Aorta (tissue), 5 donors: ENCODE measurements around the gene VAV3. TPM values are rescaled to one million over a fixed set of nuclear protein-coding genes. Genes with fewer than 3 reads are reported as not detected.
"Not testable (repeated sequence)": the region's sequence is repeated elsewhere in the genome, so short reads cannot be mapped to it uniquely, and the experiment has no call there.

Experiments used
- ATAC-seq: fragments of 200-7000 bp; cut with Tn5 transposase; one replicate; pipeline ENCODE4 v1.9.1; 2022; ENCODE audit warnings: moderate library complexity; ENCODE audit not compliant: low FRiP score
- DNase-seq, 2 donors: peaks; one replicate each; pipeline ENCODE4 v3.0.0-alpha.2; 2020
- H3K27ac ChIP-seq, 2 donors: one replicate each; pipeline ENCODE4 v1.5.1; 2013; ENCODE audit warnings: low read length in 2 of 2, mild to moderate bottlenecking in 2 of 2, moderate library complexity in 2 of 2, control low read depth in 1 of 2, inconsistent platforms in 1 of 2, low read depth in 1 of 2
- H3K27me3 ChIP-seq, 2 donors: one replicate each; pipeline ENCODE4 v1.6.1; 2013; ENCODE audit warnings: control low read depth in 1 of 2, low read length in 1 of 2, mild to moderate bottlenecking in 1 of 2, moderate library complexity in 1 of 2; ENCODE audit not compliant: insufficient read depth in 2 of 2, control insufficient read depth in 1 of 2
- H3K36me3 ChIP-seq, 2 donors: one replicate each; pipeline ENCODE4 v1.6.1; 2013; ENCODE audit warnings: control low read depth in 1 of 2, low read length in 1 of 2, mild to moderate bottlenecking in 1 of 2; ENCODE audit not compliant: insufficient read depth in 2 of 2, control insufficient read depth in 1 of 2
- H3K4me1 ChIP-seq, 2 donors: one replicate each; pipeline ENCODE4 v1.6.1; 2013; ENCODE audit warnings: low read length in 2 of 2, control low read depth in 1 of 2, mild to moderate bottlenecking in 1 of 2, moderate library complexity in 1 of 2; ENCODE audit not compliant: insufficient read depth in 2 of 2, control insufficient read depth in 1 of 2
- H3K4me3 ChIP-seq, 2 donors: one replicate each; pipeline ENCODE4 v1.5.1; 2013; ENCODE audit warnings: low read length in 2 of 2, control low read depth in 1 of 2, mild to moderate bottlenecking in 1 of 2
- H3K9me3 ChIP-seq: one replicate; pipeline ENCODE4 v1.6.1; 2013; ENCODE audit warnings: mild to moderate bottlenecking, low read length; ENCODE audit not compliant: control insufficient read depth
- WGBS, 2 donors: extraction: QIAGEN DNeasy Blood & Tissue Kit; methylation state at CpG; one replicate each; pipeline ENCODE4 v1.1.7; 2013; 5-methylcytosine and 5-hydroxymethylcytosine counted together
- intact Hi-C, 2 donors: fragments of 100-400 bp; cut with DNase I; formaldehyde crosslinking; loops; one replicate each; pipeline versions ENCODE4 v1.14.2 to v1.15.0; 2022
- polyA plus RNA-seq, 2 donors: library from polyadenylated mRNA; stranded (reverse); fragments of 200-250 nt; gene quantifications; one replicate each; pipeline ENCODE4 v1.2.3, GENCODE V29; 2013
- total RNA-seq, 2 donors: library from RNA; stranded (reverse); fragmentation: NEBNext Ultra II Directional; extraction: Animal tissue kit (Norgen Biotek cat#: 25700); gene quantifications; one replicate each; pipeline ENCODE4 v1.2.1, GENCODE V29; 2021
- donor health status: healthy with polysubstance abuse.
- donor health status: Bipolar disorder and iron deficiency.
- donor health status: DM: no; HTN: no; CAD: no.
- donor health status: DM: no; HTN: no; CAD: no.
- donor health status: DM: yes; HTN: yes; CAD: no.

Gene VAV3
- total and polyA plus RNA-seq, 4 donors: 0.33 to 8.8 (median 4.7) TPM

DNA sequence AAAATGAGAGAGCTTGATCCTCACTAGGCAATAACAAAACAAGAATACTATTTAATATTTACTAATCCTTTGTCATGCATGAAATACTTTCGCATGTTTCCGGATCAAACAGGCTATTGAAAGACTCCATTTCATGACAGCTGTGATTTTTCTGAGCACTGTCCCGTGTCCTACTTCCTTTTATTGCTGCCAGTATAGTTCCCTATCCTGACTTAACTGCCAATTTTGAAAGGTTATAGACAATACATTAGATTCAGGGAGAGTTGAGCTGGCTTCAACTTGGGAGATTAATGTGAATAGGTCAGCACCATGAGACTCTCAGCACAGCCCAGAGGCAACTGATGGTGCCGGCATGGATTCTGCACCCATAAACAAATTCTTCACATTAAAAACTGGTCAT lies 225.8 kb downstream of the VAV3 start:
- WGBS, 2 donors: 70 to 76% methylated on average over 4 of the region's 4 CpGs
- DNase-seq: no peak
- no peaks in the 10 kb centered on the region for H3K9me3 ChIP-seq
- no peaks in the 10 kb centered on the region for H3K4me1 ChIP-seq
- H3K4me3 ChIP-seq: no peak overlapping the region
- no peak overlapping the region for H3K27ac ChIP-seq
- no peaks in the 10 kb centered on the region for H3K27me3 ChIP-seq
- ATAC-seq: no peak
- intact Hi-C loops: no loop called here
- H3K36me3 ChIP-seq: no peaks in the 10 kb centered on the region

DNA sequence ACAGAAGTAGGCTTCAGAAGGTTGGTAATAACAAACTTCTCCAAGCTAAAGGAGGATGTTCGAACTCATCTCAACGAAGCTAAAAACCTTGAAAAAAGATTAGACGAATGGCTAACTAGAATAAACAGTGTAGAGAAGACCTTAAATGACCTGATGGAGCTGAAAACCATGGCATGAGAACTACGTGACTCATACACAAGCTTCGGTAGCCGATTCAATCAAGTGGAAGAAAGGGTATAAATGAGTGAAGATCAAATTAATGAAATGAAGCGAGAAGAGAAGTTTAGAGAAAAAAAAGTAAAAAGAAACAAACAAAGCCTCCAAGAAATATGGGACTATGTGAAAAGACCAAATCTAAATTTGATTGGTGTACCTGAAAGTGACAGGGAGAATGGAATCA lies 231.6 kb downstream of the VAV3 start:
- H3K4me3 ChIP-seq, H3K9me3 ChIP-seq, H3K4me1 ChIP-seq, ATAC-seq, intact Hi-C loops, DNase-seq, H3K27me3 ChIP-seq, H3K36me3 ChIP-seq, H3K27ac ChIP-seq: not testable (repeated sequence)
- WGBS, 2 donors: 86 to 89% methylated on average over 7 of the region's 7 CpGs

DNA sequence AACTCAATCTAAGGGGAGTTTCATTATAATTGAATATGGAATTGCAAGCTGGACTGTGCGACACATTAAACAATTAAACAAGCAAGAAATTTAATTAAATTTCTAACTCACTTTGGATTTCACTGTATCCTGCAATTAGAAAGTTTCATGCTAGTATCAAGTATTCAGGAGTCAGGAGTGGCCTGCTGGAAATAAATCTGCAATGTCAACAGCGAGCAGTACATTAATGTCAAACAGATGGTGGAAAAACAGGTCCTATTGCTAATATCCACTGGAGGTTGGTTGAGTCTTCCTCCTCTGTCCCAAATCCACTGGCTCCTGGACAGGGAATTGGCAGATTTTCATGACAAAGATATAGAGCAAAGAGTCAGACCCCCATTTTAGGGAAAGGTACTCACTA lies 237.1 kb downstream of the VAV3 start:
- no peak overlapping the region for H3K4me3 ChIP-seq
- WGBS, 2 donors: 54 to 71% methylated on average over 2 of the region's 2 CpGs
- H3K36me3 ChIP-seq: no peaks in the 10 kb centered on the region
- peaks cover 0 to 1% of the 10 kb centered on the region in 2 donors for H3K27me3 ChIP-seq
- H3K9me3 ChIP-seq: no peaks in the 10 kb centered on the region
- ATAC-seq: no peak
- H3K4me1 ChIP-seq: no peaks in the 10 kb centered on the region
- intact Hi-C loops: no loop called here
- DNase-seq: no peak
- H3K27ac ChIP-seq: no peak overlapping the region

DNA sequence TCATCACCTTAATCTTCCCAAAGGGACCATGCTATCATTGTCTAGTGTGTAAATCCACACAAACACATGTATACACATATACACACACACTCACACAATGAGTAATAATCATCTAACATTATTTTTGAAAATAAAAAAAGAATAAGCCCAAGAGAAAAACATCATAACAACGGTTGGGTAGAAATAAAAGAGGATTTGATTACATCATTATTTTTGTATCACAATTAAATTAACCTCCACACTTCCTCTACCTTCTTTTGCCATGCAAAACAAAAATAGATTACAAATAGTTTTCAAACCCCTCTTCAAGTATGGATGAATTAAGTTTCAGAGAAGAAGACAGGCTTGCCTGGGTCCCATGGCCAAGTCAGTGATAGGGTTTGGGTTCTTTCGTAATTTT lies 238.1 kb downstream of the VAV3 start:
- no peak for ATAC-seq
- no peak overlapping the region for H3K27ac ChIP-seq
- 76 to 82% methylated on average over 2 of the region's 2 CpGs for WGBS, 2 donors
- H3K36me3 ChIP-seq: no peaks in the 10 kb centered on the region
- intact Hi-C loops: no loop called here
- no peak overlapping the region for H3K4me3 ChIP-seq
- DNase-seq: no peak
- H3K27me3 ChIP-seq: peaks cover 0 to 1% of the 10 kb centered on the region in 2 donors
- H3K9me3 ChIP-seq: no peaks in the 10 kb centered on the region
- H3K4me1 ChIP-seq: no peaks in the 10 kb centered on the region

DNA sequence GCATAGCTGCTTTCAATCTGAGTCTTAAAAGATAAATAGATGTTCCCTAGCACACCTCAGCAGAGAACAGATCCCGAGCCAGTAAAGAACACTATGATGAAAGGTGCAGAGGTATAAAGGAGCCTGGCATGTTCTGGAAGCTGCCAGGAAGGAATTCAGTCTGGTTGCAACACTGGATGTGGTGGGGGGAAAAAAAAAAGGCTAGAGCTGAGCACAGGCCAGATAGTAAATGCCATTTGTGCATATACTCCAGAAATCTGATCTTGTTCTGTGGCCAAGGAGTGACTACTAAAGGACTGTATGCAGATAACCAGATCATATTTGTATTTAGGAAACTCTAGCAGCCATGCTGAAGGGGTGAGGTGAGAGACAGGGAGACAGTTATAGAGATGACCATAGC lies 240.3 kb downstream of the VAV3 start:
- no peak for DNase-seq
- ATAC-seq: no peak
- intact Hi-C loops: no loop called here
- Histone ChIP-seq H3K4me1 (no peaks in the 10 kb centered on the region), H3K36me3 (no peaks in the 10 kb centered on the region), H3K4me3 (no peak overlapping the region), H3K9me3 (no peaks in the 10 kb centered on the region), H3K27ac (no peak overlapping the region), H3K27me3 (peaks cover 0 to 1% of the 10 kb centered on the region in 2 donors)
- 63 to 71% methylated on average over 1 of the region's 1 CpG for WGBS, 2 donors

DNA sequence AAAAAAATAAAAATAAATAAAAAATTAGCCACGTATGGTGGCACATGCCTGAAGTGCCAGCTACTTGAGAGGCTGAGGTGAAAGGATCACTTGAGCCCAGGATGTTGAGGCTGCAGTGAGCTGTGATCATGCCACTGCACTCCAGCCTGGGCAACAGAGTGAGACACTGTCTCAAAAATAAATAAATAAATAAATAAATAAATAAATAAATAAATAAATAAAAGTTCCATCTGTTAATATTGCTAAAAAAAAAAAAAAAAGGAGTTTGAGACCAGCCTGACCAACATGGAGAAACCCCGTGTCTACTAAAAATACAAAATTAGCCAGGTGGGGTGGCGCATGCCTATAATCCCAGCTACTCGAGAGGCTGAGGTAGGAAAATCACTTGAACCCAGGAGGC lies 244.8 kb downstream of the VAV3 start:
- H3K36me3 ChIP-seq, H3K9me3 ChIP-seq, ATAC-seq, H3K4me1 ChIP-seq, H3K27me3 ChIP-seq, intact Hi-C loops, DNase-seq, H3K4me3 ChIP-seq, H3K27ac ChIP-seq: not testable (repeated sequence)
- 87 to 92% methylated on average over 4 of the region's 4 CpGs for WGBS, 2 donors

DNA sequence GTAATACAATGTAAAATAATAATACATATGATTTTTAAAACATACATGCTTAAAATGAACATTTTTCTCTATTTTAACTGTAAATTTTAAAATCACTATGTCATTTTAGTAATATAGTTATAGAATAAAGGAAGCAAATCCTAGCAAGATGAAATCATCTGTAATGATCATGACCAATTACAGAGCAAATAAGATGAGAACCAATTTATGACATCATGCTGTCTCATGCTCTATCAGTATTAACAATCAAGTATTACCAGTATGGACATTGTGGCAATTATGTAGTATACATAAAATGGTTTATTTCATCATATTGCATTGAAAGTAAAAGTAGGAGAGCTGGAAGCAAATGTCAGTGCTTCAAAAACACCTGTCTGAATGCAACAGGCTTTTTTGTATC lies 255.0 kb downstream of the VAV3 start:
- DNase-seq (no peak), ATAC-seq (no peak)
- H3K36me3 ChIP-seq: no peaks in the 10 kb centered on the region
- H3K4me3 ChIP-seq: no peak overlapping the region
- no peak overlapping the region for H3K27ac ChIP-seq
- intact Hi-C loops: no loop called here
- H3K4me1 ChIP-seq: no peaks in the 10 kb centered on the region
- H3K9me3 ChIP-seq: no peaks in the 10 kb centered on the region
- no peaks in the 10 kb centered on the region for H3K27me3 ChIP-seq

DNA sequence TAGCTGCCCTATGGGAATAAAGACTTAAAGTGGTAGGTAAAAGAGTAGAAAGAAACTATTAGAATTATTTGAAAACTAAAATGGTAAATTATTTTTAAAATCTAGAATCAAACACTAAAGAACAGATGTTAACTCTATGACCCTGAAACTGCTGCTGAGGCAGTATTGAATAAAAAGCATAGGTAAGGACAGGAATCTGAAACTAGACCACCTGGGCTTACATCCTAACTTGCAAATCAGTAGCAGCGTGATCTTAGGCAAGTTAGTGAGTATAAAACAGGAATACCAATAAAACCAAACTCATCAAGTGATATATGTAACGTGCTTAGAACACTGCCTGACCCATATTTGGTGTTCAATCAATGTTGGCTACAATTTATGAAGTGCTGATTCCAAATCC lies 257.9 kb downstream of the VAV3 start:
- Histone ChIP-seq H3K27ac (no peak overlapping the region), H3K27me3 (no peaks in the 10 kb centered on the region), H3K4me1 (no peaks in the 10 kb centered on the region), H3K9me3 (no peaks in the 10 kb centered on the region), H3K4me3 (no peak overlapping the region), H3K36me3 (no peaks in the 10 kb centered on the region)
- ATAC-seq (no peak), DNase-seq (no peak)
- WGBS, 2 donors: 73 to 80% methylated on average over 2 of the region's 2 CpGs
- intact Hi-C loops: no loop called here

DNA sequence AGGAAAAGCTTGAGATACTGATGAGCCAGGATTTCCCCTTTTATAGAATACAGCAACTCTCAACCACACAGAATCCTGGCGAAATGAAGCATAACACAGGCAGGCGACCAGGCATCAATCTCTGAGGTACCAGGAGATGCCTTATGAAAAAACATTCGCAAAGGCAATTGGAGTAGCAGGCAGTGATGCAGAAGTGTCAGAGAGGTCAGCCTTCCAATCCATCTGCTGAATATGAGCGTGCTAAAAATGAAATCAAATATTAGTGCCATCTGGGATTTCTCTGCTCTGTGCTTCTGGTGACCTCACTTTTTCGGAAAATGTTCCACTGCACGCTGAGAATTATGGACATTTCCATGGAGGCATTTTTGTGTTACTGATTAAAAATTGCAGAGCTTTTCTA lies 258.8 kb downstream of the VAV3 start:
- Histone ChIP-seq H3K27ac (no peak overlapping the region), H3K4me1 (no peaks in the 10 kb centered on the region), H3K27me3 (no peaks in the 10 kb centered on the region), H3K36me3 (no peaks in the 10 kb centered on the region), H3K4me3 (no peak overlapping the region), H3K9me3 (no peaks in the 10 kb centered on the region)
- 53 to 55% methylated on average over 6 of the region's 6 CpGs for WGBS, 2 donors
- intact Hi-C loops: no loop called here
- ATAC-seq (no peak), DNase-seq (no peak)
